ENCODE measurements around the gene ABHD1.
"Not testable (repeated sequence)": the region's sequence is repeated elsewhere in the genome, so short reads cannot be mapped to it uniquely, and the experiment has no call there.

ABHD1 gene

DNA sequence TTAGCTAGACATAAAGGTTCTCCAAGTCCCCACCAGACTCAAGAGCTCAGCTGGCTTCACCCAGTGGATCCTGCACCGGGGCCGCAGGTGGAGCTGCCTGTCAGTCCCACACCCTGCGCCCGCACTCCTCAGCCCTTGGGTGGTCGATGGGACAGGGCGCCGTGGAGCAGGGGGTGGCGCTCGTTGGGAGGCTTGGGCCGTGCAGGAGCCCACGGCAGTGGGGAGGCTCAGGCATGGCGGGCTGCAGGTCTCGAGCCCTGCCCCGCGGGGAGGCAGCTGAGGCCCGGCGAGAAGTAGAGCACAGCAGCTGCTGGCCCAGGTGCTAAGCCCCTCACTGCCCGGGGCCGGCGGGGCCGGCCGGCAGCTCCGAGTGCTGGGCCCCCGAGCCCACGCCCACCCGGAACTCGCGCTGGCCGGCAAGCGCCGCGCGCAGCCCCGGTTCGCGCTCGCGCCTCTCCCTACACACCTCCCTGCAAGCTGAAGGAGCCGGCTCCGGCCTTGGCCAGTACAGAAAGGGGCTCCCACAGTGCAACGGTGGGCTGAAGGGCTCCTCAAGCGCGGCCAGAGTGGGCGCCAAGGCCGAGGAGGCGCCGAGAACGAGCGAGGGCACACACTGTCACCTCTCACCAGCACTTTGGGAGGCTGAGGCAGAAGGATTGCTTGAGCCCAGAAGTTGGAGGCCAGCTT is 12.1 kb upstream of the ABHD1 start:
- DNase-seq = not testable (repeated sequence)

DNA sequence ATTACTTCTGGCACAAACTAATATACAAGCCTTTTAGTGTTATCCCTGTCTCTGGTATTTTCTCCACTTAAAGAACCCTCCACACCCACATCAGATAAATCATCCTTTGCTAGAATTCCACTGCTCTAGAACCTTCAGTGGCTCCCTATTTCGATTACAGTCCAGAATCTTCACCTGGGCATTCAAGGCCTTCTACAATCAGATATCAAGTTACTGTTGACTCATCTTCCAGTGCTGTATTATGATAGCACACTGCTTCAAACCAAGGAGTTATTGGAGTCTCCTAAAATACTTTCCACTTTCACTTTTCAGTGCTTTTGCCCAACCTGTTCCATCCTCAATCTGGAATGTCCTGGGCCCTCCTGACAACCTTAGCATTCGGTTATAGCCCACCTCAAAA is 8.1 kb upstream of the ABHD1 start:
- no peak for DNase-seq

GRCh38 chr2:27117995-27118524 is 5.6 kb upstream of the ABHD1 start:
- DNase-seq = no peak

DNA sequence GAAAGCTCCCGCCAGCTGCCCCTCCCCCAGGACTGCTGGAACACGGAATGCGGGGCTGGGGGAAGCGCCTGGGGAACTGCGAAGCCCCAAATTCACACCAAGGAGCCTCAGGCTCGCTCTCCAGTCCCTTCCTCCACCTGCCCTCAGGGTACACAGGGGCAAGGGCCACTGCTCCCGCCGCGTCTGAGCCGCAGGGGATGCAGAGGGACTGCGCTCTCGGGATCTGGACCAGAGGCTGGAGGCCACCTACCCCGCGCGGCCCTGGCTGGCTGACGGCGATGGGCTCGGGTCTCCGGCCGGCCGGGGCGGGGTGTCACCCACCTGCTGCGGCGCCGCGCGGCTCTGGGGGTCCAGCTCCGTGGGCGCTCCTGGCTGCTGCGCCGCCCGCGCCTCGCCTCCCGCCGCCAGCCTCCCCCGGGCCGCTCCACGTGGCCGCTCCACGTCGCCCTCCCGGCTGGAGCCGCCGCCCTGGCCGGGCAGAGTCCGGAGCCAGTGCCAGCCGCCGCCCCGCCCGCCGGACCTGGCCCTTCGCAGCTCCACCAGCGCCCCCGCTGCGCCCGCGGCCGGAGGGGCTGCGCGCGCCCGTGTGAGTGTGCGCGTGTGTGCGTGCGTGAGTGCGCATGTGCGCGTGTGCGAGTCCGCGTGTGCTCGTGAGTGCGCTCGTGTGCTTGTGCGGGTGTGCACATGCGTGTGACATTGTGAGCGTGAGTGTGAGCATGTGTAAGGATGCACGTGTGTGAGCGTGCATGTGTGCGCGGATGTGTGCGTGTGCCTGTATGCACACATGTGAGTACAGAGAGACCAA is 4.9 kb upstream of the ABHD1 start, which contains the start of gene CGREF1:
Gene CGREF1 (minus strand): TSS at position 604 of the 805 bp plus-strand sequence. CDS start 14,762 bp downstream, outside the sequence.
- DNase-seq = peak; percentile 16

DNA sequence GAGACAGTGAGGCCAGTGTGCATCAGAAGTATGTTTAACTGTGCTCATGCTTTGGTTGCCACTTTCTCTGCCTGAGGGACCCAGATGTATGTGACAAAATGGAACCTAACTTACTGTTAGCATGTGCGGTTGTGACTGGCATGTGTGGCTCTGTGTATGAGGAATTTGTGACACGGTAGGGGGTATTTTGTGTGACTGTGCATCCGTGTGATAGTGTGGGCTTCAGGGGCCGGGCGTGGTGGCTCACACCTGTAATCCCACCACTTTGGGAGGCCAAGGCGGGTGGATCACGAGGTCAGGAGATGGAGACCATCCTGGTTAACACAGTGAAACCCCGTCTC is 4.3 kb upstream of the ABHD1 start:
- DNase-seq = not testable (repeated sequence)

DNA sequence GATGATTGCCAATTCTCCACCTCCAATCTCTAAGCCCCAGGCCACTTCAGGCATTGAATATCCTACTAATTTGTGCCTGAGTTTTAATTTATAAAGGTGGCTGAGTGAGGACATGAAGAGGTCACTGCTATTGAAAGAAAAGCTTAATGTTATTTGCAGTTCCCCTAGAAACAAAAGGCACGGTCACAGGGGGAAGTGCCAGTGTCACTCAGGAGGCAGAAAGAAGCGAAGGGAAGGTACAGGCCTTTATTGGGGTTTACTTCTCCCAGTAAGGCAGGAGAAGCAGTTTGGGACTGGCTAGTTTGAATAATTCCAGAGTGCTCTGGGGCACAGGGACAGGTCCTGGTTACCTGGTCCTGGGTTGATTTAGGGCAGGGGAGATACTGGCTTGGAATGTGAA is 1.7 kb upstream of the ABHD1 start:
- no peak for DNase-seq

- no peak for DNase-seq
Measured at GRCh38 chr2:27122791-27123190, 824 bp upstream of the ABHD1 start.

GRCh38 chr2:27125104-27125503 is 1.5 kb downstream of the ABHD1 start:
- DNase-seq = no peak

DNA sequence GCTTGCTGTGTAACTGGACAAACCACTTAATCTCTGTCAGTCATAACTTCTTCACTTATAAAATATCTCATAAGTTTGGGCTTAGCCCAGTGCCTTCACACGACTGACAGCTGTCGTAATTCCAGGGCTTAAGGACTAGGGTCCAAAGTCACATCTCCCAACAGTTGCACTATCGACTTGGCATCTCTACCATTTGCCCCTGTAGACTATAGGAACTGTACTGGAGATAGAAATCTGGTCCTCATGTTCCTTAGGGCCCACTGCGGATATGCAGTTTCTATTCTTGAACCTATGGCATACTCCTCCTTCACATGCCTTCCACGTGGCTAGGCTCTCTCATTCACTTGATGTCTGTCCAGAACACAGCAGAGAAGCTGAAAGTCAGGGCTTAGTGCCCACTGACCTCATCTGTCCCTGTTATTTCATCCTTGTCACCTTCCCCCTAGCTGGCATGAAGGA is 2.7 kb downstream of the ABHD1 start:
- DNase-seq = no peak

GRCh38 chr2:27127883-27128667 is 4.5 kb downstream of the ABHD1 start:
- DNase-seq = no peak

GRCh38 chr2:27128668-27129571 is 5.3 kb downstream of the ABHD1 start:
- no peak for DNase-seq

DNA sequence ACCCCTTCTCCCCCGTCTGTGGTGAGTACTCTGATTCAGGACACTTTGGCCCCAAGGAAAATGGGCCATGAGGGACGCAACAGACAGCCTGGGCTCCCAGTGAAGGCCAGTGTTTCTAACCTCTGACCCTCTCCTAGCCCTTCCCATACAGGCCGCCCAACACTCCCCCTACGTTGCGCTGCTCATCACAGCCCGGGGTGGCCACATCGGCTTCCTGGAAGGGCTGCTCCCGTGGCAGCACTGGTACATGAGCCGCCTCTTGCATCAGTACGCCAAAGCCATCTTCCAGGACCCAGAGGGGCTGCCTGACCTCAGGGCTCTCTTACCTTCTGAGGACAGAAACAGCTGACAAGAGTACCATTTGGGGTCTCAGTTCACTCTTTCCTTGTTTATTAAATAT is 6.8 kb downstream of the ABHD1 start:
- no peak for DNase-seq

DNA sequence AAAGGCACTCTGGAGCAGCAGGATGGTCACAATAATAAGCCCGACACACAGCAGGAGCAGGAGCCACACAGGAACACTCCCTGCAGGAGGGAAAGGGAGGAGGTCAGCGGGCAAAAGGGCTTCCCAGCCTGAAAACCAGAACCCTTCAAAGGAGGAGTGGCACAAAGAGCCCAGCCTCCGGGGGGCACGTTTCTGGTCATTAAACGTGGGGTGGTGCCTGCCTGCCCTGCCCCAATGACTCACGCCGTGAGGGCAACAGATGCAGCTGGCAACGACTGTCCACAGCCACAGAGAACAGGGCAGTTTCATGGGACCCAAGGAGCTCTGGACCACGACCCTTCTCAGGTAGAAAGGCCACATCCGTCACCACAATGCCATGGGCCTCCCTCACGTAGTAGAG is 7.8 kb downstream of the ABHD1 start:
- no peak for DNase-seq

- no peak for DNase-seq
Measured at GRCh38 chr2:27133195-27133875, 9.7 kb downstream of the ABHD1 start.

- peak; percentile 86 for DNase-seq
Measured at GRCh38 chr2:27133905-27134780, 10.5 kb downstream of the ABHD1 start, which contains the start of gene PREB. PREB (minus strand) TSS chr2:27134636; CDS start chr2:27134421, 215 bp downstream.

GRCh38 chr2:27134781-27135477 is 11.3 kb downstream of the ABHD1 start:
- no peak for DNase-seq

GRCh38 chr2:27135478-27135955 is 11.9 kb downstream of the ABHD1 start:
- no peak for DNase-seq

- no peak for DNase-seq
Measured at GRCh38 chr2:27136751-27137150, 13.1 kb downstream of the ABHD1 start.

- no peak for DNase-seq
Measured at GRCh38 chr2:27137322-27137935, 13.8 kb downstream of the ABHD1 start.
